WI38 (cell line): ENCODE data around the gene ARID5B.
A peak's percentile ranks its signal among the peaks of the same experiment; 100 is the strongest.

Experiments
- H3K4me3 ChIP-seq: 2 replicates; pipeline ENCODE4 v1.5.1; 2011; ENCODE audit warnings: low read depth, mild to moderate bottlenecking, control low read depth, low read length
- TF ChIP-seq, protein P1 (sequence below): IDR thresholded peaks from 2 replicates; pipeline ENCODE4 v1.5.1; 2012; ENCODE audit warnings: low read depth, mild to moderate bottlenecking, control low read depth, low read length

Gene ARID5B

DNA sequence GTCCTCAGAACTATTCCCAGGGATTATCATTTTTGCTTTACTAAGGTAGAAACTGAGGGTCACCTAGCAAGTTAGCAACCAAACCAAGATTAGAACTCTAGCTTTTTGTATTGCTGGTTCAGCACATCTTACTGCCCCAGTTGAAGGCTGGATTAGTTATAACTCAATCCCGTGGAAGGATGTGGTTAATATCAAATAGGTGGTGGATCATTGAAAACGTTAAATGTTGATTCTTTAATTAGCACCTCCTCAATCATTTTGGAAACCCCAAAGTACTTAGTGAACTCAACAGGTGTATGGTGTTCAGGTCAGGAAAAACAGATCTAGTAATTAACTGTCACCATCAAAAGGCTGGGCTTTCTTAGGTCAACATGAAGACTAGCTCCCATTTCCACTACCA lies 152.4 kb downstream of the ARID5B start:
- TF ChIP-seq, protein P1, sequence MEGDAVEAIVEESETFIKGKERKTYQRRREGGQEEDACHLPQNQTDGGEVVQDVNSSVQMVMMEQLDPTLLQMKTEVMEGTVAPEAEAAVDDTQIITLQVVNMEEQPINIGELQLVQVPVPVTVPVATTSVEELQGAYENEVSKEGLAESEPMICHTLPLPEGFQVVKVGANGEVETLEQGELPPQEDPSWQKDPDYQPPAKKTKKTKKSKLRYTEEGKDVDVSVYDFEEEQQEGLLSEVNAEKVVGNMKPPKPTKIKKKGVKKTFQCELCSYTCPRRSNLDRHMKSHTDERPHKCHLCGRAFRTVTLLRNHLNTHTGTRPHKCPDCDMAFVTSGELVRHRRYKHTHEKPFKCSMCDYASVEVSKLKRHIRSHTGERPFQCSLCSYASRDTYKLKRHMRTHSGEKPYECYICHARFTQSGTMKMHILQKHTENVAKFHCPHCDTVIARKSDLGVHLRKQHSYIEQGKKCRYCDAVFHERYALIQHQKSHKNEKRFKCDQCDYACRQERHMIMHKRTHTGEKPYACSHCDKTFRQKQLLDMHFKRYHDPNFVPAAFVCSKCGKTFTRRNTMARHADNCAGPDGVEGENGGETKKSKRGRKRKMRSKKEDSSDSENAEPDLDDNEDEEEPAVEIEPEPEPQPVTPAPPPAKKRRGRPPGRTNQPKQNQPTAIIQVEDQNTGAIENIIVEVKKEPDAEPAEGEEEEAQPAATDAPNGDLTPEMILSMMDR: no peak
- peak overlapping the region; percentile 98 for H3K4me3 ChIP-seq

DNA sequence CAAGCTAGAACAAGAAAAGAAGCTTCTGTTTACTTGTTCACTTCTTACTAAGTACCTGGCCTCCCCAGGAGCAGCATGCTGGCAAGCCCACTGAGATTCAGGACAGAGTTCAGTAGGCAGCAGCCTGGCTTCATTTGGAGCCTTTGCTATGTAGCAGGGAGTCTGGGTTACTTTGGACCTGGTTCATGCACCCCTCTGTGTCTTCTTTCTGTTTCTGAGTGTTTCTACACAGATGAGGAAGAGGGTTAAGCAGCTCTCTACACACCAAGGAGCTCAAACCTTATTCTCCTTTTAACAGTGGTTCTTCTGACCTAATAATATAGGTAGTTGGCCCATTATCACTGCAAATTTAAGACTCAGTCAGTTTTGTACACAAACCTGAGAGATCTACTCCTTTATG lies 152.9 kb downstream of the ARID5B start:
- TF ChIP-seq, protein P1: no peak
- H3K4me3 ChIP-seq: peak overlapping the region; percentile 98

DNA sequence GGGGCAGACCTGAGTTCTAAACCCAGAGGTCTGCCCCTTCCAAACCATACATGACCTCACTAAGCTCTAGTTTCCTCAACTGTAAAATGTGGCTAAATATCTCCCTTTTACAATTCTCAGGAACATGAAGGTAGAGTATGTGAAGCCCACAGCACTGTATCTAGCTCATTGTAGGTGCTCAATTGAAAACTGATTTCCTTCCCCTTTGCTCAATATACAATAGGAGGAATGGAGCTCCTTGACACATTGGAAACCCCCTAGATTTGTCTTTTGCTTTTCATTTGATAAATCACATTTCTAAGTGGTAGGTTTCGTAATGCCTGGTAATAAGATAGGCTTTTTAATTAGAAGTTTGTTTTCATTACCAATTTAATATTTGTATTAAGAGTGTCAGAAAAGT lies 153.3 kb downstream of the ARID5B start:
- TF ChIP-seq, protein P1: no peak

DNA sequence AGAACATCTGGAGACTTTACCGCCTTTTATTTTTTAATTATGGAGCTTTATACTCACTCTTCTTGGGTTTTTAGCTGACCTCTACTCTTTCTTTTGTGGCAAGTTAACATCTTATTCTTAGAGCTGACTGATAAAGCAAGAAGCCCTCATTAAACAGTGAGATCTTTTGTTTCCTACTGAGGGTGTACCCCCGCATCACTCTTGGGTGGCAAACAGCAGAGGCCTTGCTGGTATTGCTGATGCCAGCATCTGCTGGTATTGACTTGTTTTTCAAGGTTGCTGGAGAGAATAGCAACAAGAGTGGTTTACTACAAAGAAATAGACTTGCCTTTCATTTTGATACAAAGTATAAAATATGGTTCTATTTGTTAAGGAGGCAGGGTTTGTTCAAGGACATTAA lies 154.7 kb downstream of the ARID5B start:
- H3K4me3 ChIP-seq: peak overlapping the region; percentile 37
- TF ChIP-seq, protein P1: no peak

More for the DNA sequence above, 153.3 kb downstream of the ARID5B start:
- peak overlapping the region; percentile 98 for H3K4me3 ChIP-seq

DNA sequence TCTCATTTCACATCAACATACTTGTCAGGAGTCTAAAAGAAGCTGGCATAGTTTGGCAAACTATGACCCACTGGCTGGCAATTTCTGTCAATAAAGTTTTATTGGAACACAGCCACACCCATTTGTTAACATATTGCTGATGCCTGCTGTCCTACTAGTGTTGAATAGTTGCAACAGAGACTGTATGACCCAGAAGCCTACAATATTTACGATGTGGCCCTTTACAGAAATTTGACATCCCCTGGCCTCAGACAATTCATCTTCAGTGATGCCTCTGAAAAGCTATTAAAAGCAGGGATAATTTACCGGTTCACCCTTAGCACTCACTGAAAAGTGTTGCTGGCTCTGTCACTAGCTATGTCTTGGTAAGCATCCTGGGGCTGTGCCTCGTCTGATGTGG lies 155.2 kb downstream of the ARID5B start:
- H3K4me3 ChIP-seq: peak overlapping the region; percentile 37
- TF ChIP-seq, protein P1: no peak

DNA sequence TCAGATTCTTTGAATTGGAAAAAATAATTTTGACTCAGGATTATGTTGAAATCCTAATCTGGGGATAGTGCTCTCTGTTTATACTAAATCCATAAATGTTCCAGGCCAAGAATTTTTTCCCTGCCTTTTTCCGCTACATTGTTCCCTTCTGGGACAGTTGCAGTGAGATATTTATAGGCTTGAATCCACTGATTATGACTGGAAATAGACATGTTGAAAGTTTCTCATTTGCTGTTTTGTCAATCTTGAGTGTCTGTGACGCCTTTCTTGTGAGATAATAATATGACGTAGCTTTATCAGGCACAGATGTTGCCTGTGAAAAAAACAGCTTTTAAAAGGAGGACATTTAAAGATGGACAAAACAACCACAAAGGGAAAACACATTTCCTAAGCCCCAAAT lies 155.9 kb downstream of the ARID5B start:
- TF ChIP-seq, protein P1: no peak
- H3K4me3 ChIP-seq: peak overlapping the region; percentile 21

DNA sequence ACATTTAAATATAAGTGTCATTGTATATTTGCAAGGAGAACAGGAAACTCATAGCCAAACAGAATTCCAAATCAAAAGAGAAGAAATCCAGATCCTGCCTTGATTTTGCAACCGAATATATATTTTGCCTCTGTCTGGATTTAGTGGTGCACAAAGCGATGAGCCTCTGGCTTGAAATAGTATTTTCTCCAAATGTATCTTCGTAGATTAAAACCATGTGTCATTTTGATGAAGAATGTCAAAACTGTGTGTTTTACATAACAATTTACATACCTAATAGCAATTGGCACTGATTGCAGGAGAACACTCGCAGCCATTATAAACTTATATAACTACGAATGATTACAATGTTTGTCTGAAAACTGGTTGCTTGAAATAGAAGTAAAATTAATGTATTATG lies 156.4 kb downstream of the ARID5B start:
- TF ChIP-seq, protein P1: no peak
- 0 out of 2 replicates have a peak overlapping the region, but pooled peaks have one; percentile 5 for H3K4me3 ChIP-seq
